Endodermal cell (in vitro differentiated cells): ENCODE results near the gene SLC38A7. TPM values are rescaled to one million over a fixed set of nuclear protein-coding genes. Genes with fewer than 3 reads are reported as not detected.
A peak's percentile ranks its signal among the peaks of the same experiment; 100 is the strongest.

ENCODE experiments used
- DNase-seq: peaks from one replicate; pipeline ENCODE4 v3.0.0-alpha.2; 2017
- H3K27ac ChIP-seq: 2 replicates; pipeline ENCODE4 v1.5.1; 2013; ENCODE audit warnings: mild to moderate bottlenecking, low read depth, low read length, moderate library complexity
- H3K27me3 ChIP-seq: 2 replicates; pipeline ENCODE4 v1.6.1; 2013; ENCODE audit warnings: mild to moderate bottlenecking, low read length, moderate library complexity; ENCODE audit not compliant: insufficient read depth, control insufficient read depth, poor library complexity, severe bottlenecking
- H3K36me3 ChIP-seq: 2 replicates; pipeline ENCODE4 v1.7.0; 2013; ENCODE audit warnings: mild to moderate bottlenecking, low read length, moderate library complexity; ENCODE audit not compliant: control insufficient read depth, insufficient read depth
- H3K4me1 ChIP-seq: one replicate; pipeline ENCODE4 v1.7.0; 2013; ENCODE audit warnings: low read length; ENCODE audit not compliant: control insufficient read depth, insufficient read depth
- H3K4me3 ChIP-seq: 2 replicates; pipeline ENCODE4 v1.5.1; 2013; ENCODE audit warnings: mild to moderate bottlenecking, low read length, moderate library complexity
- H3K9ac ChIP-seq: 2 replicates; pipeline ENCODE4 v1.6.1; 2013; ENCODE audit warnings: mild to moderate bottlenecking, low read length, moderate library complexity; ENCODE audit not compliant: poor library complexity, severe bottlenecking; ENCODE audit errors: extremely low read depth
- H3K9me3 ChIP-seq: 2 replicates; pipeline ENCODE4 v1.6.1; 2013; ENCODE audit warnings: mild to moderate bottlenecking, low read length, moderate library complexity; ENCODE audit not compliant: control insufficient read depth
- H3K27ac Mint-ChIP-seq: 2 replicates; pipeline ENCODE4 v1.8.0; 2020; ENCODE audit warnings: mixed read lengths
- H3K27me3 Mint-ChIP-seq: 2 replicates; pipeline ENCODE4 v1.8.0; 2021; ENCODE audit warnings: mild to moderate bottlenecking, mixed read lengths; ENCODE audit not compliant: insufficient read depth
- H3K36me3 Mint-ChIP-seq: 2 replicates; pipeline ENCODE4 v1.8.0; 2020; ENCODE audit warnings: low read depth, mixed read lengths
- H3K4me1 Mint-ChIP-seq: 2 replicates; pipeline ENCODE4 v1.8.0; 2020; ENCODE audit warnings: mixed read lengths
- H3K4me3 Mint-ChIP-seq: 2 replicates; pipeline ENCODE4 v1.8.0; 2020; ENCODE audit warnings: mild to moderate bottlenecking, moderate library complexity, mixed read lengths
- H3K9me3 Mint-ChIP-seq: 2 replicates; pipeline ENCODE4 v1.8.0; 2020; ENCODE audit warnings: mild to moderate bottlenecking, mixed read lengths
- WGBS, 2 experiments: methylation state at CpG; one replicate each; pipeline versions ENCODE4 v1.1.5 to v1.1.7; 2013; ENCODE audit warnings: missing lambda C conversion rate in 2 of 2, mixed read lengths in 1 of 2; ENCODE audit not compliant: insufficient coverage in 1 of 2, insufficient read length in 1 of 2; 5-methylcytosine and 5-hydroxymethylcytosine counted together
- total RNA-seq, 2 donors: library from RNA; stranded (reverse); fragmentation: NEBNext Ultra II Directional in 1 of 2; extraction: Animal tissue kit (Norgen Biotek cat#: 25700) in 1 of 2; gene quantifications; 2 replicates in 1 of 2; 3 replicates in 1 of 2; pipeline ENCODE4 v1.2.1, GENCODE V29; 2021
- TF ChIP-seq, protein P1 (sequence below): fragments of 200-600 bp; sonication (generic); conservative IDR thresholded peaks from 2 replicates; pipeline ENCODE4 v1.5.0; 2021; ENCODE audit warnings: antibody characterized with exemption, mild to moderate bottlenecking

SLC38A7 gene
- total RNA-seq, 2 donors from 2014 or later: 42.5 to 53.8 TPM

- no peaks in the 10 kb centered on the region for H3K27me3 ChIP-seq
- Mint-ChIP-seq H3K9me3 (no peaks in the 10 kb centered on the region), H3K27me3 (no peaks in the 10 kb centered on the region), H3K36me3 (no peaks in the 10 kb centered on the region), H3K27ac (no peak overlapping the region), H3K4me1 (peaks cover 19% of the 10 kb centered on the region), H3K4me3 (no peak overlapping the region)
- no peak for DNase-seq
- no peaks in the 10 kb centered on the region for H3K36me3 ChIP-seq
- H3K9me3 ChIP-seq: no peaks in the 10 kb centered on the region
- WGBS, 2 experiments: 81 to 94% methylated on average over 3 to 4 of the region's 4 CpGs
- H3K9ac ChIP-seq: no peak overlapping the region
- TF ChIP-seq, protein P1, sequence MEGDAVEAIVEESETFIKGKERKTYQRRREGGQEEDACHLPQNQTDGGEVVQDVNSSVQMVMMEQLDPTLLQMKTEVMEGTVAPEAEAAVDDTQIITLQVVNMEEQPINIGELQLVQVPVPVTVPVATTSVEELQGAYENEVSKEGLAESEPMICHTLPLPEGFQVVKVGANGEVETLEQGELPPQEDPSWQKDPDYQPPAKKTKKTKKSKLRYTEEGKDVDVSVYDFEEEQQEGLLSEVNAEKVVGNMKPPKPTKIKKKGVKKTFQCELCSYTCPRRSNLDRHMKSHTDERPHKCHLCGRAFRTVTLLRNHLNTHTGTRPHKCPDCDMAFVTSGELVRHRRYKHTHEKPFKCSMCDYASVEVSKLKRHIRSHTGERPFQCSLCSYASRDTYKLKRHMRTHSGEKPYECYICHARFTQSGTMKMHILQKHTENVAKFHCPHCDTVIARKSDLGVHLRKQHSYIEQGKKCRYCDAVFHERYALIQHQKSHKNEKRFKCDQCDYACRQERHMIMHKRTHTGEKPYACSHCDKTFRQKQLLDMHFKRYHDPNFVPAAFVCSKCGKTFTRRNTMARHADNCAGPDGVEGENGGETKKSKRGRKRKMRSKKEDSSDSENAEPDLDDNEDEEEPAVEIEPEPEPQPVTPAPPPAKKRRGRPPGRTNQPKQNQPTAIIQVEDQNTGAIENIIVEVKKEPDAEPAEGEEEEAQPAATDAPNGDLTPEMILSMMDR: no peak
- H3K27ac ChIP-seq: no peak overlapping the region
- no peak overlapping the region for H3K4me3 ChIP-seq
- no peaks in the 10 kb centered on the region for H3K4me1 ChIP-seq
These were observed 49.1 kb downstream of the SLC38A7 start for GRCh38 chr16:58635502-58635901.

- H3K27ac Mint-ChIP-seq: peak overlapping the region; percentile 49
- H3K9me3 Mint-ChIP-seq: no peaks in the 10 kb centered on the region
- Histone ChIP-seq H3K9me3 (no peaks in the 10 kb centered on the region), H3K9ac (no peak overlapping the region), H3K27ac (no peak overlapping the region), H3K27me3 (no peaks in the 10 kb centered on the region), H3K4me3 (no peak overlapping the region), H3K36me3 (no peaks in the 10 kb centered on the region), H3K4me1 (no peaks in the 10 kb centered on the region)
- DNase-seq: peak; percentile 73
- TF ChIP-seq, protein P1: no peak
- no peaks in the 10 kb centered on the region for H3K36me3 Mint-ChIP-seq
- H3K27me3 Mint-ChIP-seq: no peaks in the 10 kb centered on the region
- H3K4me1 Mint-ChIP-seq: peaks cover 20% of the 10 kb centered on the region
- H3K4me3 Mint-ChIP-seq: no peak overlapping the region
- WGBS, 2 experiments: 66 to 100% methylated on average over 1 to 3 of the region's 3 CpGs
These were observed 50.2 kb downstream of the SLC38A7 start for GRCh38 chr16:58634265-58634802.

DNA sequence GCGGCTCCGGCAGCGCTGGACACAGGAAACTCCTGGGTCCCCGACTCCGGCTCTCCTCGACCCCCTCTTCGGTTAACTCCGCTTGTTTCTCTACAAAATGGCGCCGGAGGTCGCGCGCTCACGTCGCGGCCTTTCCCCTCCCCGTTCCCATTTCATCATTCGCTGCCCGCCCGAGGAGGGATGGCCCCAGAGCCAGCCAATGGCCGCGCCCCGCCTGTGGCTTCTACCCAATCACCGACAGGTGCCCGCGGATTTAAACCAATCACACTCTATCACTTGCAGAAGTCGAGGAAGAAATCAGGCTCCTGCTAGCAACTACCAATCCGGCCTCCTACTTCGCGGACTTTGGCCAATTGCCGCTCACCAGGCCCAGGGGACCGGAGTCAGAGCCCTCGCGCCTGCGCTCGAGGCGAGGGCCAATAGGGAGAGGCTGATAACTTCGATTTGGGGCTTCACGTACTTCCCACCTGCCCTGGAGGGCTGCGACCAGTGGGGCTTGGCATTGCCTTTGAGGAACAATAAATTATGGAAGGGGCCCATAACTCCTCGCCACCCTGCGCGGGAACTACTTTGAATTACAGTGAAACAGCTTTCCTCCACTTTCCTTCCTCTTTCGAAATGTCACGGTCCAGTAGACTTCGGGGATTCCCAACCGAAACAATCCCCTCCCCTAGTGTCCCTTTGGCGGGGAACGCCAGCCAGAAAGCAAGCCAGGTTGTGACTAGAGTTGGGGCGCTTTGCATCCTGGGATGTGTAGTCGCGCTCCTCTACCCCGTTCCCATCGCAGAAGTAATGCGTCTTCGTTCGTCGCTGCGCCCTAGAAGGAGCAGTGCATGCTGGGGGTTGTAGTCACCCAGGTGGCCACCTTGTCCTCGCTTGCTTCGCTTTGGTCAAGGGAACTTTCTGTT is 54.6 kb downstream of the SLC38A7 start, which contains the start of gene CNOT1:
TSS of gene CNOT1 (minus strand) at position 94 of the 908 bp plus-strand sequence. CDS start 30,489 bp downstream, outside the sequence.
- Mint-ChIP-seq H3K36me3 (peaks cover 6% of the 10 kb centered on the region), H3K9me3 (no peaks in the 10 kb centered on the region), H3K4me3 (peak within 1 kb of the TSS; percentile 100), H3K27ac (peak within 1 kb of the TSS; percentile 100), H3K4me1 (peaks cover 19% of the 10 kb centered on the region), H3K27me3 (no peaks in the 10 kb centered on the region)
- Histone ChIP-seq H3K4me1 (no peaks in the 10 kb centered on the region), H3K9ac (peak within 1 kb of the TSS; percentile 99), H3K36me3 (peaks cover 11% of the 10 kb centered on the region), H3K27me3 (no peaks in the 10 kb centered on the region), H3K27ac (peak within 1 kb of the TSS; percentile 97), H3K9me3 (no peaks in the 10 kb centered on the region), H3K4me3 (peak within 1 kb of the TSS; percentile 91)
- WGBS, 2 experiments: 0 to 1% methylated on average over 34 to 61 of the region's 61 CpGs
- peak; percentile 100 for DNase-seq
- TF ChIP-seq, protein P1: no peak
